NCI-H2029 (cell line): ENCODE results near the gene SCFD2.
"Not testable (repeated sequence)": the region's sequence is repeated elsewhere in the genome, so short reads cannot be mapped to it uniquely, and the experiment has no call there.

Experiments
- DNase-seq: peaks from one replicate; lab custom pipeline; 2025; lab: John Stamatoyannopoulos, UW

The SCFD2 gene

DNA sequence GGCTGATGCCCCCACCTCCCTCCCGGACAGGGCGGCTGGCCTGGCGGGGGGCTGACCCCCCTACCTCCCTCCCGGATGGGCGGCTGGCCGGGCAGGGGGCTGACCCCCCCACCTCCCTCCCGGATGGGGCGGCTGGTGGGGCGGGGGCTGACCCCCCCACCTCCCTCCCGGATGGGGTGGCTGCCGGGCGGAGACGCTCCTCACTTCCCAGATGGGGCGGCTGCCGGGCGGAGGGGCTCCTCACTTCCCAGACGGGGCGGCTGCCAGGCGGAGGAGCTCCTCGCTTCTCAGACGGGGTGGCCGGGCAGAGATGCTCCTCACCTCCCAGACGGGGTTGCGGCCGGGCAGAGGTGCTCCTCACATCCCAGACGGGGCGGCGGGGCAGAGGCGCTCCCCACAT lies 127.5 kb downstream of the SCFD2 start:
- DNase-seq, result not testable (repeated sequence)

DNA sequence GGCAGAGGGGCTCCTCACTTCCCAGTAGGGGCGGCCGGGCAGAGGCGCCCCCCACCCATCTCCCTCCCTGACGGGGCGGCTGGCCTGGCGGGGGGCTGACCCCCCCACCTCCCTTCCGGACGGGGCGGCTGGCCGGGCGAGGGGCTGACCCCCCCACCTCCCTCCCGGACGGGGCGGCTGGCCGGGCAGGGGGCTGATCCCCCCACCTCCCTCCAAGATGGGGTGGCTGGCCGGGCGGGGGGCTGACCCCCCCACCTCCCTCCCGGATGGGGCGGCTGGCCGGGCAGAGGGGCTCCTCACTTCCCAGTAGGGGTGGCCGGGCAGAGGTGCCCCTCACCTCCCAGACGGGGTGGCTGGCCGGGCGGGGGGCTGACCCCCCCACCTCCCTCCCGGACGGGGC lies 128.1 kb downstream of the SCFD2 start:
- DNase-seq, result not testable (repeated sequence)

DNA sequence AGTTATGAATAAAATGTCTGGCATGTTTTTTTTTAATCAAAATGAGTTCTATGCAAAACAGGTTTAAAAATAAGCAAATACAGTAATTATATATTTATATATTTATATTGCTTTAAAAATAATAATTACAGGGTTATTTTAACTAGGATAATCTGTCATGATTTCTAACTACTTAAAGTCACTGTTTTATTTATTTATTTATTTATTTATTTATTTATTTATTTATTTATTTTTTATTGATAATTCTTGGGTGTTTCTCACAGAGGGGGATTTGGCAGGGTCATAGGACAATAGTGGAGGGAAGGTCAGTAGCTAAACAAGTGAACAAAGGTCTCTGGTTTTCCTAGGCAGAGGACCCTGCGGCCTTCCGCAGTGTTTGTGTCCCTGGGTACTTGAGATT lies 129.2 kb downstream of the SCFD2 start:
- DNase-seq, result not testable (repeated sequence)

DNA sequence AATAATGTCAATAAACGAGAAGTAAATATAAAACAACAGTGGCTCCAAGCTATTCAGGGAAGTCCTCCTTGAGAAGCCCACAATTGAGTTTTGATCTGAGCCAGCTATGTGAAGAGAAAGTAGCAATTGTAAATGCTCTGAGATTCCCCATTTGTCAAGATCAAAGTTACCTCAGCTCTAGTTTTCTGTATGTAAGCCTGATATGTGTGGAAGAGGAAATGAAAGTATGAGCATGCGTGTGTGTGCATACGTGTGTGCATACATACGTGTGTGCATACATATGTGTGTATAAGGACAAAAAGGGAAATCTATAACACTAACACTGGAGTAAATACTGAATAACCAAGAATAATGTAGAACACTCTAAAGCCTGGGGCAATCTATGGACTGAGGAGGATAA lies 130.3 kb downstream of the SCFD2 start:
- DNase-seq, result no peak

DNA sequence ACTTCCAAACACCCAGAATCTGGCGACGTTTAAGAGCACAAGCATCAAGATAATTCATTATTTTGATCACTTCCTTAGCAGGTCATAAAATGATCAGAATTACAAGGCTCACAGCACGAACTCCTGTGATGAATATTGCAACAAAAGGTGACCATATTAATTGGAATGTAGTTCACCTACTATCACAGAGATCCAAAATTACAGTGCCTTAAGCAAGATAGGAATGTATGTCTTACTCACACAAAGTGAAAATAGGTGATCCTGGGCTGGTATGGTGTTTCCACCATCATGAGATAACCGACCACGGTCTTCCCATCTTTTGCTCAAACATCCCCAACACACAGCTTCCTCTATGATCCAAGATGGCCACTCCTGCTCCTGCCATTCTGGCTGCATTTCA lies 131.2 kb downstream of the SCFD2 start:
- no peak for DNase-seq

DNA sequence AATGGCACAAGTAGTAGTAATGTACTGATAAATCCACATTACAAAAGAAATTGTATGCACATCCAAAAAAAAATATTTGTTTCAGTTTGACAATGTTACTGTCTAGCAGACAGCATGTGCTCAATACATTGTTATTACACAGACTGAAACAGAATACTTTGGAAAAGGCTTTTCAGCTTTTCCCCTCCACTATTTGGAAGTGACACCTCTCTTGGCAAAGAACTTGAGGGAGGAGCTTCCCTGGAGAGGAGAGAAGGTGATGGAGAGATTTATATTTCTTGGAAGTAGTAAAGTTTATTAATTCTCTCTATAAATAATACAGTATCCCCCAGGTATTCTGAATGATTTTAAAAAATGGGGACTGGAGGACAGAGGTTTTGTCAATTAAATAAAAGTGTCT lies 131.8 kb downstream of the SCFD2 start:
- no peak for DNase-seq

DNA sequence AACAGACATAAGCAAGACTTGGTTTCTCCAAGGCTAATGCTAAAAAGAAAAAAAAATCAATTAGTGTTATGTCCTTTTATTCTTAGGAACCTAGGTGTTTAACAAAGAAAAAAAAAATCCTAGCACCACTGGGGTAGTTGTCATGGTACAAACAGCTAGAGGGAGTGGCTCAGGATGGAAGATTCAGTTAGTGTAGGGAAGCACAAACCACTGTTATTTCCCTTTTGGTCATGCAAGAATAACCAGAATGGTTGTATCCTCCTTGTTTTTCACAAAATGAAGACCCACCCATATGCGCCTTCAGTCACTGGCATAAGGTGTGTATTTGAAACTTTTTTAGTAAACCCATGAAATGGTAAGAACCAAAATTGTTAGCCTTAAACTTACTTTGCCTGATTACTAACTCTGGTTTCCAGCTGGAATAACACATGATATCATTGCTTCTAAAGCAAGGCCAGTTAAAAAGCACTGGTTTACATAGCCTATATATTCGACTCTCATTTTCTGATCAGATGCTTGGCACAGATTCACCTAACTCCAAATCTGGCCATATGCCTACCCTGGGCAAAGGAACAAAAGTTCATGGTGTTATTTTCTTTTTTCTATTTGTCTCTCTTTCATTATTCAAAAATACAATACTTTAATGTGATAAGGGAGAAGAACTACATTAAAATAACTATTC lies 132.6 kb downstream of the SCFD2 start:
- DNase-seq, result no peak

DNA sequence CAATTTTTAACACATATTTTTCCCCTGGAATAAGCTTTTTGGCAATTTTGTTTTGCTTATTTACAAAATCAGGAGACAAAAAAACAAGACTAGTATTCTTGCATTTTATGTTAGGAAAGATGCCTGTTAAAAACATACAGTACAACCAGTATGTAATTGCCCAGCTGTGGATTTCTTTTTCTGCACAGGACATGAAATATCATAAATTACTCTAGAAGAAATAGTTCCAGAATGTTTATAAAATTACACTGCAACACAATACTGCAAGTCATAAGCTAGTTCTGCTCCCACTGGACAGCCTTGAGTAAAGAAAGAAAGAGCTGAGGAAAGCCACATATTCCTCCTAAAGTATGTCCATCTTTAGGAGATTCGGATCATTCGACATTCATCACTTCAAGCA lies 133.5 kb downstream of the SCFD2 start:
- DNase-seq, result no peak

DNA sequence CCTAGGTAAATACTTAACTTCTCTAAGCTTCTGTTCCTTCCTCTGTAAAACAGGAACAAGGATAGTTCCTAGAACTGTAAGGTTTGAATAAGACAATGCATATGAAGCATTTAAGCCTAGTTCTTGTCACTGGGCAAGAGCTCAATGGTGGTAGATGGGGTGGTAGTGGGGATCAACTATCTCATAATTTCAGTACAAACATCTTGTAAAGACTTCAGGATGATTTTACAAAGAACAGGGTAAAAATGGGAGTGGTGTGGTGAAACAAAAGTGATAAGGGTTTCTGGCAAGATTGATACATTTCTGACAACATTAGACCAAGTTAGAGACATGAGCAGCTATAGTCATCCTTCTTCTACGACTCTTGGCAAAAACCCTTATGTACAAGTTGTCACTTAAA lies 137.8 kb downstream of the SCFD2 start:
- DNase-seq, result no peak

DNA sequence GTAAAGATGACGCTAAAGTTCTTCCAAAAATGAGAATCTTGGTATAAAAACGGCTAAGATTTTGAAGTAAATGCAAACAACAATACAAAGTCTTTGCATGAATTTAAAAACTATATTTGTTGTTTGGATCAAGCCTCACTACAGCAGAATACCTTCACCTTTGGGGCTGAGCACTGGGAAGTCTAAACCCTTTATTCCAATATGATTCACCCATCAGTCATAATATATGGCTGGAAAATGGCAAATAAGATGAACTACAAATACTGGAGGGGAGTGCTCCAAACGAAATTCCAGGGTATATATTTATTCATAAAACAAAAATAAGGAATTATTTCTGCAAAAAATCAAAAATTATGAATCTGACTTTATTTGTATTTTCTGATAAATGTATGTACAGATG lies 138.4 kb downstream of the SCFD2 start:
- DNase-seq, result no peak

DNA sequence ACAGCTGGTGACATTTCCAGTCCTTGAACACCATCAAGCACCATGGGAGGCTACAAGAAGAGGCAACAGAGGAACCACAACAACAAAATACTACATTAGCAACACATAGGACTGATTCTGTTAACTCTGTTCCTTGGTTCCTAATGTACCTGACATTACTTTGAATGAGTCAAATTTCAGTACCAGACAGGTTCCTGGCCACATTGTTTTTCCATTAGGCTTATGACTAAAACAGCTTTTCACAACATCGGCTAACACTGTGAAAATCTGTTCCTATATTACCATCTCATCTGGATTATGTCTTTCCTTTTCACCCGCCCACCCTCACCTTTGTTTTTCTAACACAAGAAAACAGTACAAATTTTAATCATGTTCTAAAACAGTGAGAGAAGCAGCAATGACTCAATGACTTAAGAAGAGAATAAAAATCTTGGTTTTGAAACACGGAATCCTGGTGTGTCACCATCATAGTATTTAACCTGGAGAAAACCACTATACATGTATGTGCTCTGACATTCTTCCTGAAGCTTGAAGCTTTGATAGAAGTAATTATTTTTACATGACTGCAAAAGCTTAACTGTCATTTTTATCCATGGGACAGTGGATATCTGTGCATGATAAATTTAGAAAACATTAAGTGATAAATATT lies 143.9 kb downstream of the SCFD2 start:
- no peak for DNase-seq

DNA sequence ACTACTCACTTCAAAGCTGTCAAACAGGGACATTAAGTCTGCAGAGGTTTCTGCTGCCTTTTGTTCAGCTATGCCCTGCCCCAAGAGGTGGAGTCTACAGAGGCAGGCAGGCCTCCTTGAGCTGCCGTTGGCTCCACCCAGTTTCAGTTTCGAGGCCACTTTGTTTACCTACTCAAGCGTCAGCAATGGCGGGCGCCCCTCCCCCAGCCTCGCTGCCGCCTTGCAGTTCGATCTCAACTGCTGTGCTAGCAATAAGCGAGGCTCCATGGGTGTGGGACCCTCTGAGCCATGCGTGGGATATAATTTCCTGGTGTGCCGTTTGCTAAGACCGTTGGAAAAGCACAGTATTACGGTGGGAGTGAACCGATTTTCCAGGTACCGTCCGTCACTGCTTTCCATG lies 146.7 kb downstream of the SCFD2 start:
- DNase-seq, result not testable (repeated sequence)

DNA sequence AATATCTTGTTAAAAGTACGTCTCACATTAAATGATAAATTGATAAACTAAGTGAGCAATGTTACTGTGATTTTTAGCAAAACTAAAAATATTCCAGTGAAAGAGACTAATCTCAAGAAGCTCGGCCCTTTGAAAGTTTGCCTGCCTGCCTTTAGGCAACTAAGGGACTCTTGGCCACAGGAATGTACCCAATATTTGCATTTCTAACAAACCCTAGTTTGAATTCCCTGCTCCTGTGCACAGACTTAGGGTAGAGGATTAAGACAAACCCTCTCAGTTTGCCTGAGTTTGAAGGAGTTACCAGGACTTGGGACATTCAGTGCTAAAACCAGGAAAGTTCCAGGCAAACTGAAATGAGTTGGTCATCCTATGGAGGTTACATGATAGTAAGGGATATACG lies 157.1 kb downstream of the SCFD2 start:
- DNase-seq, result no peak

DNA sequence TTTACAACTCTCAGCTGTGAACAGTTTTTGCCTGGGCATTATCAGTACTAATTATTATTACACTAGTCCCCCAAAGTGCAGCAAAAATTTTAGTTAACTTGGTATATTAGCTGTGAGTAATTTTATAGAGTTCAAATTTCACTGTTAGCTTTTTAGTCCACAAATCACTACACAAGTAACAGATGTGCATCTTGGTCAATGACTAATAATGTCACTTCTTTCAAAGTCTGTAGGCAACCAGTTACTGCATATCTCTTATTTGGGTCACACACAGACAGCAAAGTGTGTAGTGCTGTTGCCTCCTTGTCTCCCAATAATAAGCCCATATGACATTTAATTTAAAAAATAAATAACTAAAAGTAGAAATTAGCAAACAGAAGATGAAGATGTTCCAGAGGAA lies 159.9 kb downstream of the SCFD2 start:
- DNase-seq, result no peak

DNA sequence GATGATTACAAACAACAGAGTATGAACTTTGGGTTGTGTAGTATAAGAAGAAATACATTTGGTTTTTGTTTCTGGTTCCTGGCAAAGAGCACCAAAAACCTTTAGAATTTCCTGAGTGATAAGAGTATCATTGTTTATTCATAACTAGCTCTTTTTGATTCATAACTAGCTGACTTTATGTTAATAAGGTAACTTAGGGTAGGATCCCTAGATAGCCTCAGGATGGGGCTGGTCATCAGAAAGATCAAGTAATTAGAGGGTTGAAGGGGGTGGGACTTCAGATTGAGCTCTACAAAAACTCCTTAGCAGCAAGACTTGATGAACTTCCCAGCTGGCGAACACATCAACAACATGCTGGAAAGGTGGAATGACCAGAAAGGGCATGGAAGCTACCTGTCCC lies 166.5 kb downstream of the SCFD2 start:
- DNase-seq, result no peak

DNA sequence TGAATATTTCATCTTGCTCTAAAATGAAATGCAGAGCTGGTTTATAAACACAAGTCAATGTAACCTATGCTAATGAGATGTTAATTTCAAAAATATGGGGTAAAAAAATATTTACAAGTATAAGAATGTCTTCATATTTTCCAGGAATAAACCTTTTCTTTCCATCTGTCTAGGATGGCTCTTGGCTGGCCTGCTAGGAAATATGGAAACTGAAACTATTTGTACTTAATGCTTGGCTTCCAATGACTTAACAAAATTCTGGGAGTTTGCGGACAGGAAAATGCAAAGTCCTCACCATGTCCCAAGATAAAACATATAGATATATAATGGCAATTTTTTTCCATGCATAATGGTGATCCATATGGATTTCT lies 168.1 kb downstream of the SCFD2 start:
- no peak for DNase-seq

DNA sequence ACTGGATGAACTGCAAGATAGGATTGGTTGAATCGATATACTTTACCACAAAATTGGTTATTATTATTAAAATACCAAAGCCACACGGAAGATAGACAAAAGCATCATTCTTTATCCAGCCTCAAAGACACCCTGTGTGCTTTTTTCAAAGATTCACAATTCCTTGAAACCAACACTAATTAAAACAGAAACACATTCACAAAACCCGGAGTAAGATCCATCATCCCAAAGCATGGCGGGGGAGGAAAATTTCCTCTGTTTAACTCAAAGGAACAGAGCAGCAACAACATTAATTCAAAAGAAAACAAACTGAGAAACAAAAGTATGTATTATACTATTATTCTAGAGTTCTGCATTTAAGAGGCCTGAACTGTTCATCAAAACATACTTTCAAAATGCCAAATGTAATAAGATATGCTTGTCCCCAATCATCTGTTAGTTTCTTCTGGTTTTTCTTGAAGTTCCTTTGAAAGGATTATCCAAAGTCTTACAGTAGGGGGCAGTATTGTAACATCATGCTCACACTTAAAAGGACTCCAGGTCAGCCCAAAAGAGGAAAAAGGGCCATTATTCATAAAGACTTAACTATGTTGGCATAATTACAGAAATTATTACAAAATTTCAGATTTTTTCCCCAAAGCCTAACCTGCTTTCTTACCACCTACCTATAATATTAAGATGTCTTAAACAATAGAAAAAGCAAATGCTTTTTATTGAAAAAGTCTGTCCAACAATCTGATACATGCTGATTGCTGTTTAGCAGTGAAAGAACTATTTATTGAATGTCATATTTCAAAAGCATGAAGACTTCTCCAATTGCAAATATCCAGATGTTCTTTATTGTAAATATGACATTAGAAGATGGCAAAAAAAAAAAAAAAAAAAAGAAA lies 168.7 kb downstream of the SCFD2 start:
- peak; percentile 41 for DNase-seq

DNA sequence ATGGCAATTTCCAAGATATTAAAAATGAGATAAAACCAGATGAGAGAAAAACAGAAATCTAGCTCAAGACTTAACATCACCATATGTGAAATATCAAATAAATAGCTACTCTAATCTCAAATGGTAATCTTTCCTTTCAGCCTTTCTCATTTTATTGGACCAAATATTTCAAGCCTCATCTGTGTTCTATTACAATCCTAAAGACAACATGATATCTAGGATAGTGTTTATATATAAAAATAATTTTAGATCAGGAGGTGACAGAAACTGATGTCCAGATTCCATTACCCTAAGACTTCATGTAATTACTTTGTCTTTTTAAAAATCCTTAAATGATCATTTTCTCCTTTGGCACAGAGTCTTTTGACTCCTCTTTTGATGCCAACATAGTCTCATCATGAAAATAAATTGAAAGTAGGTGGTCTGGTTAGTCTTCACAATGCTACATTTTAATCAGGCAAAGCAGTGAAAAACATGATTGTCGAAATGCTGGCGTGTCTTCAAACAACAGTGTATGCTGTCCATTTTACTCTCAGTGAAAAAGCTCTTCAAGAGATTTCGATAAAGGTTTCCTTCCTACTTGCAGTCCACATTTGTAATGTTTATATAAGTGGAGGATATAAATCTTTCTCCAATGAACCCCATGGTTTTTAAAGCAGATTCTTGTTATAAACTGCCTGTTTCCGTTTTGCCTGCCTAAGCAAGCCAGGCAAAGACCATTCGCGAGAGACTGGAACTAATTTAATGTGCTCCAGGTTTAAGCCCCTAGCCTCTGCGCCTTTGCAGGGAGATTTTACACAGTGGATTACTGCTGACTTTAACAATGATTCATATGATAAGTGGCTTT lies 169.8 kb downstream of the SCFD2 start:
- no peak for DNase-seq

DNA sequence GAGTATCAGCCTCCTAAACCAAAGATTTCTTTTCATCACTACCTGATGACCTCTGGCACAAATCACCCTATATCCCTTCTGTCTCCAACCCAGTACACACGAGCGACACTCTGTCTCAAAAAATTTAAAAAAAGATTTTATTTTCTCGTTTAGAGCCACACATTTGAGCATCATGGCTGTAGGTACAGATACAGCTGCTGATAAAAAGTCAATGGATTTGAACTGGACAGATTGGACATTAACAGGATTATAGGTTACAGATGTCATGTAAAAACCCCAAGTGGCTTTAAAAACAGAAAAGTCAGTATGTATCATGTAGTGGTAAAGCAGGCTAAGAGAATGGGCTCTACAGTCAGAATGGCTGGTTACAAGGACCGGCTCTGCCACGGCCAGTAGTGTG lies 171.1 kb downstream of the SCFD2 start:
- no peak for DNase-seq

DNA sequence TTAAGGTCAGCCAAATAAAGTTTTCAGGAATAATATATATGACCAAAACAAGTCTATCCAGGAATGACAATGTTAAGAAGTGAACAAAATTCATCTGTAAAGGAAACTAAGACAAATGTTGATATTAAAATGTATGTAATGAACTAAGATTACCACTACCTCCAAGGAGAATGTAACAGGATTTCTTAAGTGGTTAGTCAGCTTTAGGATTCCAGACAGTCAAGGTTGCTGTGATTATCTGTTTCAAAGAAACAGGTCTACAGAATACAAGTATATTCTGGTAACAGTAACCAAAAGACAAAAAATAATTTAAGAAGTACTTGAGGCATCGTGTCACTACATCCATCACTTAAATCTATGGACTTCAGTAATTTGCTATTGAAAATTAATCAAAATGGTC lies 172.8 kb downstream of the SCFD2 start:
- DNase-seq, result no peak

DNA sequence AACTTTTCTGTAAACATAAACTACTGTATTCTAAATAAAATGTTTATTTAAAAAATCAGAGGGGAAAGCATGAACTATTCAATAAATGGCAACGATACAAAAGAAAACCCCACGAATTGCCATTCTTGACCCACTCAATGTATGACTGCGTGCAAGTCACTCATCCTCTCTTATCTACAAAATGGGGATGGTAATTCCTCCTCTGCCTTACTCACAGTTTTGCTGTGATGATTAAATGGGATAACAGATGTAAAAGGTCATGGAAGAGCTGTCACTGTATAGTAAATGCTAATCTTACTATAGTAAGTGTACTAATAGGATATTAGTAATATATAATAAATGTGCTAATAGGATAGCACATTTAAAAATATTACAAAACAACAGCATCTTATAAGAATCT lies 173.4 kb downstream of the SCFD2 start:
- no peak for DNase-seq

DNA sequence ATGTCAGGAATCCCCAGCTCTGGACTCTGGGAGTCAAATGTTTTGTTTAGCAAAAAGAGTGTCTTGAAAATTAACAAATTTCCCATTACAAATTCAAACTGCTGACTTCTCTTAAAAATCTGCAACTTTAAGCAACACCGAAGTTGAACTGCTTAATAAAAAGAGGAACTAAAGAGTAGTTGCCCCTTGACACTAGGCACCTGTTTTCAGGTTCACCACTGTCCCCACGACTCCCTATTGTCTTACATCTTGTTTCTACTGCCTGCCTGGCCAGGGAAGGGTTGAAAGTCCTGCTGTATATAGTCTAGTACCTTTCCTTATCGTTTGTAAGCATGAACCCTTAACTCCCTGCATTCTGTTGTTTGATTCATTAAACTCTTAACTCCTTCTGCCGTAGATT lies 173.9 kb downstream of the SCFD2 start:
- no peak for DNase-seq
